GM18498 (cell line): Measurements from ENCODE around the gene FLT1.

Source experiments
- ATAC-seq: cut with Tn5 transposase; IDR thresholded peaks from one replicate; pipeline ENCODE4 v1.9.1; 2021; ENCODE audit warnings: mild to moderate bottlenecking, moderate library complexity; ENCODE audit not compliant: unreplicated experiment

Gene FLT1

DNA sequence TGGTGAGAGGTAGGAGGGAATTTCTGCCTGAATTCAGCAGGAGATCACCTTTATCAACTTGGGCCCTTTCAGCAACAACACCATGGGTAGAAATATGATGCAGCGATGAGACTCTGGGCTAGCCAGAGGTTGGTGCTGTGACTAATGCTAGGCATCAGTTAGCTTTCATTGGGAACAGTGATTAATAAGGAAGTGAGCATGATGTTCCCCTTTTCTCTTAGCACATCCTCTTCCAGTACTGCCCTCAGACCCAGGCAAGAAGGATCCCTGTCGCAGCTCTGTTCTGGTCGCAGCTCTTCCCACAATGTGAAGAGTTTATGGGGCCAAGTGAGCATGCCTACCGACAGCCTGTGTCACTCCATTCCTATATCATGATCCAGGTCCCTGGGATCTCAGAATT is 100.5 kb downstream of the FLT1 start:
- no peak for ATAC-seq

- no peak for ATAC-seq
These were observed 101.9 kb downstream of the FLT1 start for GRCh38 chr13:28392896-28393505.

DNA sequence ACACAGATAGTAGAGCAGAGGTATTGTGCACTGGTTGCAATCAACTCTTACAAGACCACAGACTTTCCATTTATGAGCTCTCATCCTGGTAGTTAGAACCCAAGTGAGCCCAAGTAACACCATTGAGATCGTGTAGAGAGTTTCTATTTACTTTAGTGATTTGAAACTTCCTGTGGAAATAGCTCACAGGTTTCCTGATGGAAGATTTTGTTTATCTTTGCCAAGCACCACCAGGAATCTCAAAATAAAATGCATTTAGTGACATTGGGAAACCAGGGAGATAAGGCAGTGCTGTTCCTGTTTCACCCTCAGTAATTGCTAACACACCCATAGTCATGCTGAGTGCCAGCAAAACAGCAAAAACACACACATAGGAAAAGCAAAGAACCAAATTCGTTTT is 102.5 kb downstream of the FLT1 start:
- no peak for ATAC-seq

- ATAC-seq, result no peak
These were observed 107.0 kb downstream of the FLT1 start for GRCh38 chr13:28387740-28388501.

GRCh38 chr13:28385362-28385761 is 109.6 kb downstream of the FLT1 start:
- no peak for ATAC-seq

DNA sequence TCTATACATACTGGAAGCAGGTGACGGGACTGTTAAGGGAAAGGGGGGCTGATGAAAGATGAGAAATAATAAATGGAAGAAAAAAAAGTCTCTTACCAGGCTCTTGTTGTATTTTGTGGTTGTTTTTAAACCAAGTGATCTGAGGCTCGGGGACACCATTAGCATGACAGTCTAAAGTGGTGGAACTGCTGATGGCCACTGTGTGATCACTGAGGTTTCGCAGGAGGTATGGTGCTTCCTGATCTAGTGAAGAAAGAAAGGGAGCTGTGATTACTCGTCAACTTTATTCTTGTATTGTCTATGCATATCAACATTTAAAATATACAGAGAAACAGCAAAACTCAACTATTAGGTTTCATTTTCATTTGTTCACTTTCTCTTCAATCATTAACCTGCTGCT is 110.1 kb downstream of the FLT1 start:
- no peak for ATAC-seq

- ATAC-seq, result no peak
These were observed 114.6 kb downstream of the FLT1 start for GRCh38 chr13:28380319-28380718.

DNA sequence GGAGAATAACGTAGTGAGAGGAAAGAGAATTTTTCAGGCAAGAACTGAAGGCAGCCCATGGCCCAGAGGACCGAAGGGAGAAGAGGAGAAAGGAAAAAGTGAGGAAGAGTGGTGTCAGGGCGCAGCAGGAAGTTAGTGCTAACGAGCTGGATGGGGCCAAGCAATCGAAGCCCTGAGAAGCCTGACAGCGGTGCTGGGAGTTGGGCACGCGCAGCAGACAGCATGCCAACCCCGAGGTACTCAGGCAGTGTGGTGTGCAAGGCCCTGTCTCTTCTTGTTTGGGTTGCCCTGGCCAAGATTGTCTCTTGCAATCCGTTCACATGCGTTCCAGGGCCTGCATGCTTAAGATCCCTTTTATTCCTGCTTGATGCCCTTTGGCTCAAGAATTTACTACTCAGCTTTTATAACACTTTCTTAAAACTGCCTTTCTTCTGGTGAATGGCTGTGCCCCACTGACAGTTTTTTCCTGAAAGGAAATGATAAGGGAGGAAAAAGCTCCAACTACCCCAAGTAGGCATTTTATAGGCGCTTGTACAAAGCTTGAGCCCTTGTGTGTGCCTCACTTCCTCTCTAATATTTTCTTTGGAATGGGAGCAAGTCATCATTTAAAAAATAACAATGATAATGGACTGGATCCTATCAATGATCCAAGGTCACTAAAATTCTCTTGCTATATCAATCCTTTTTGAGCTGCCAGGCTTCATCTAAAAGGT is 115.4 kb downstream of the FLT1 start:
- ATAC-seq, result no peak

DNA sequence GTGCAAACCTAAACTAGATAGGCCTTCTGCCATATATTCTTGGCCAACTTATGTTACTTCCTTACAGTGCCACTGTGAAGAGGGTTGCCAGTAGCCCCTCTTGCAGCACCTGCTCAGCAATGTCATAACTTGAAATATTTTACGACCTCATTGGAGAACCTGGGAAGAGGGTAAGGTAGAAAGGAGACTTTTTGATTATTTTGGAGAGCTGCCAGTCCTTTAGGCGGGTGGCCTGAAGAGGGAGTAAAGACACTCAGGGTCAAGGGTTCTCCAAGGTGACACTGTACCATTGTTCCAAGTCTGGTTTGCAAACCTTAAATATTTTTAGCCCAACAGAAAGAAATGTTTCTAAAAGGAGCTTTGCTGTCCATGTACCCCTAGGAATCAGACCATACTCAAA is 118.3 kb downstream of the FLT1 start:
- ATAC-seq, result no peak

DNA sequence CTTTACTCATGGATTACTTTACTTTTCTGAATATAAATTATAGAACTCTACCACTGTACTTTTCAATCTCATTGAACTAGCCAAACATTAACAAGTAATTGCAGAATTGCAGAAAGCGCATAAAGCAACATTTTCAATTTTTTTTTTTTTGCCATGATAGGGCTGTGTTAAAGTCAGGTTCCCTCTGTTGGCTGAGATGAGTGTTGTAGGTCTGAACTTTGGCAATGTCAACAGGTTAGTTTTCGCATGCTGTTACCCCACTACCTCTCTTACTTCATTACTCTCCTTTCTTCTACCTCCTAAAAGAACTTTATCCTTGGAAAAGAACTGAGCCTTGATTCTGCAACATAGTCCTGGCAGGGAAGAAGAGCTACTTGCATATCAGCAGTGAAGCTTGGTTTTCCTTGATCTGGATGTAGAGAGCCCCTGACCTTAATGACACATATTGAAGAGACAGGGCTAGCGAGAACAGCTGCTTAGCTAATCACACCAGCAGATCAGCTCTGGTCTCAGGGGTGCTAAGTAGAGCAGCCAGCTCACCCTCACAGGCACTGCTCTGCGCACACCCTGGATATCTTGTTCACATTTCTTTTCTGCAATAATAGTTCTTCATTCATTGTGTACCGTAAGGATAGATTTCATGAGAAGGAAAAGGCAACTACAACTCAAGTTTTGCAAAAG is 119.5 kb downstream of the FLT1 start:
- no peak for ATAC-seq

GRCh38 chr13:28373810-28374209 is 121.1 kb downstream of the FLT1 start:
- ATAC-seq, result no peak

DNA sequence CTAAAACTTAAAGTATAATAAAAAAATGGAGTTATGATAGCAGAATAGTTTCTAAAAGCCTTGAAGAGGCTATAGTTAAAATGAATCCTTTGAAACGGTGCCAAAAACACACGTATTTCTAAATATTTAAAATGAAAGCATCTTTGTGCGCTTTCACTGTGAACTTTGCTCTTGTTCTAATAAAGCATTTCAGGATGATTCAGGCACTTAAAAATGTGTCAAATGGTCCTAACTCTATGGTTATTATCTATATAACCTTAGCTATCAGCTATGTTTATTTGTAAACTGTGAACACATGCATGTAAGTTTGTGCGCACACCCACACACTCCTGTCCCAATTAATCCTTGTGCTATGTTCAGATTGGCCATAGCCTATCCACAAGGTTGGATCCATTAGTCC is 124.5 kb downstream of the FLT1 start:
- no peak for ATAC-seq

DNA sequence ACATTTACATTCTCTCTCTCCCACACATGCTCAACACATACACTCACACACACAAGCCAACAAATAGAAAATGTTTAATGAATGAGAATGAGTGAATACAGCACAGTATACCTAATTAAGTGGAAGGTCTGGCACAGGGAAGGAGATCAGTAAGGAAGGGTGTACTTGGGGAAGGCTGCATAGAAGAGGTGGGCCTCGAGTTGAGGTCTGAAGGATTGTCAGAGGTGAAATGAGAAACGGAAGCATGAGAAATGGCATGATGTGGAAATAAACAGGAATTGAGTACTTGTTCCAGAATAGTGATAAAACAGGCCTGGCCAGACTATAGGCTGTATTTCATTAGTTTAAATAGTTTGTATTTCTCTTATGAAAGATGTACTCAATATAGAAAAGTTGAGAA is 136.2 kb downstream of the FLT1 start:
- ATAC-seq, result no peak

GRCh38 chr13:28357911-28358433 is 137.0 kb downstream of the FLT1 start:
- no peak for ATAC-seq

DNA sequence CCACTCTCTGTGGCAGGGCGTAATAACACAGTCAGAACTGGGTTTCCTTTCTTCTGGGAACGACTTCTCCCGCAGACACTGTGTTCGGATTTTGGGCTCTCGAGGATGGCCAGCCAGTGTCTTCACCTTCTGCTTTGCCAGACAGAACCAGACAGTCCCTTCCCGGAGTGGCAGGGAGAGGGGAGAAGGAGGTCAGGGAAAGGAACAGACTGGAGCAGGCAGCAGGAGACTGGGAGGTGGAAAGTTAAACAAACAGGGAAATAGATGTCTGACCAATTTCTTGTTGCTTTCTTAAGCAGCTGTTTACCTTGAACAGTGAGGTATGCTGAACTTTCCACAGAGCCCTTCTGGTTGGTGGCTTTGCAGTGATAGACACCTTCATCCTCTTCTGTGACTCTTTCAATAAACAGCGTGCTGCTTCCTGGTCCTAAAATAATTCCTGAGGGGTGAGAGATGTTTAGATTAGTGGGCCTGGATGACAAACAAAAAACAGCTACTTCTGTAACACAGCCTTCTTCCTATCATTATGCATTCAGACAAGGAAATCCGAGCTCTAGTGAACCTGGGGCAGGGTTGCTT is 137.6 kb downstream of the FLT1 start:
- ATAC-seq, result no peak

DNA sequence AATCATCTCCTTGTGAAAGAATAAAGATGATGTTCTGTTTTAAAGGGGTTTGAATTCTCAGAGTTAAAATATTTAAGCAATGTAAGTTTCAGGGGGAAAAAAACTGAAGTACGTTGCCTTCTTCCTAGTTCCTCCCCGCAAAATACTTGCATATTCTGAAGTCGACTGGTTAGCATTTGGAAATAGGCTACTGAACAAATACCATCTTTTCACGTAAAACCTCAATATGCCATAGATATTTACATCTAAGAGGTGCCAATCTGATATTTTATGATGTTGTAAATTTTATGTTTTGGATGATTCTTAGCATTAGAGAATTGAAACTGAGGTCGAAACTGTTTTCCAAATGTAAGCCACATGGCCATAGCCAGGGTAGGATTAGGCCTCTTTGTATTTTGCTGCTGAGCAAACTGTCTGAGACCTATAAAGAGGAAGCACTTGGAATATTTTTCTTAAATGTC is 138.3 kb downstream of the FLT1 start:
- no peak for ATAC-seq

- ATAC-seq, result no peak
These were observed 139.0 kb downstream of the FLT1 start for GRCh38 chr13:28355822-28356371.

DNA sequence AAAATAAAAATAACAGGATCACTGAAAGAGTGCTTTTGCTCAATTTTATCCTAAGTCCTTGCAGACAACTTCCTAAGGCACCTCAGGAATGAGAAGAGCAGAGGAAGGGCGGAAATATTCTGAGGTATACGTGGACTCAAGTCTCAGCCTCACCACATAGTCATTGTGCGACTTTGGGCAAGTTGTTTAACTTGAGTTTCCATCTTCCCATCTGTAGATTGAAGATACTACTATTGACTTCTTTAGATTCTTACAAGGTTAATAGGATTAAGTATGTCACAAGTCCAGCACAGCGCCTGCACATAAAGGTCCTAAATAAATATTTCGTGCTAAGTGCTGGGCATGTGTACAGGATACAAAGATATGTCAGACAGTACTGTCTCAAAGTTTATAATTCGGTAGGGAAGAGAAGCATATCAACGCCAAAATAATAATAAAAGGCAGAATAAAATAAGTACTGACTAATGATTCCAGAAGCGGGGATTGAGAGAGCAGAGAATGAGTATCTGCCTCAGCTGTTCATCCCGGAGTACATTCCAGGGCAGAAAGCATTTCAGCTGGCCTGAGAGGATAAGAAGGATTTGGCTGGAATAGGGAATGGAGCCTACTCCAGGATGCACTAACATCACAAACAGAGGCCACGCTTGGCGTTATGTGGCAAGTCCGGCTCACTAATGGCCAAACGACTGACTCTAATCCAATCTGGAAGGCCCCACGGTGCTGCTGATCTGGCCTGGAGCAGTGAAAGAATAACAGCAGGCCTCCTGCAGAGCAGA is 139.7 kb downstream of the FLT1 start:
- ATAC-seq, result no peak

DNA sequence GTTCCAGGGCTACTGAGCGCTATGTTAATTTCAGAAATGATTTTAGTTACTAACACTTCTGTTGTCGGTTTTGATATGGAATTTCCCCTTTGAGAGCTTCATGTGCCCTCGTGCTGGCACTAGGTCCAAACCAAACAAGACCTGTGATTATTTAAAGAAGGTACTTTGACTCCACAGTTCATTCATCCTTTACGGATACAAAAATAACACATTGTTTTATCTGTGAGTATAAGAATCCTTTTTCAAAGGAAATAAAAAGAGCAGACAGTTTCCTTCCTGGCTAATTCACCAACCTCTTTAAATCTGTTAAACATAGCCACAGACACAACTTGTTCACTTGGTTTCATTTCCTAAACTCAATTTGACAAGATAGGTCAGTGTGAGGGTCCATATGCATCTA is 141.2 kb downstream of the FLT1 start:
- no peak for ATAC-seq
